HL-60 (cell line): ENCODE data around the gene TRAM2.

ENCODE experiments used
- DNase-seq, 2 experiments: peaks; one replicate each; pipeline ENCODE4 v3.0.0-alpha.2; 2010 to 2020; ENCODE audit warnings: low read depth in 1 of 2, low spot score in 1 of 2
- H3K27ac ChIP-seq: fragments of 250-450 bp; sonication (Bioruptor Pico); replicated peaks from 2 replicates; pipeline ENCODE4 v1.5.1; 2020; ENCODE audit warnings: mild to moderate bottlenecking, moderate library complexity
- H3K27me3 ChIP-seq: fragments of 250-450 bp; sonication (Bioruptor Pico); 2 replicates; pipeline ENCODE4 v1.5.1; 2021; ENCODE audit warnings: mild to moderate bottlenecking, moderate library complexity; ENCODE audit not compliant: insufficient read depth, poor library complexity, severe bottlenecking
- H3K4me3 ChIP-seq: replicated peaks from 2 replicates; pipeline ENCODE4 v1.5.1; 2011; ENCODE audit warnings: mild to moderate bottlenecking, control low read depth, low read length; ENCODE audit not compliant: insufficient read depth
- GABPA ChIP-seq: IDR thresholded peaks from 2 replicates; pipeline ENCODE4 v1.6.1; 2012; ENCODE audit warnings: low read depth
- POLR2AphosphoS5 ChIP-seq: IDR thresholded peaks from 2 replicates; pipeline ENCODE4 v1.6.1; 2012; ENCODE audit warnings: low read depth
- SPI1 ChIP-seq: IDR thresholded peaks from 2 replicates; pipeline ENCODE4 v1.6.1; 2012; ENCODE audit warnings: low read depth, mild to moderate bottlenecking, borderline replicate concordance
- TF ChIP-seq, protein P1 (sequence below): IDR thresholded peaks from 2 replicates; pipeline ENCODE4 v1.6.1; 2012; ENCODE audit warnings: low read depth; ENCODE audit not compliant: insufficient replicate concordance
- TF ChIP-seq, protein P2 (sequence below): IDR thresholded peaks from one replicate; pipeline ENCODE4 v1.5.1; 2011; ENCODE audit warnings: low read length, control low read depth, inconsistent platforms; ENCODE audit not compliant: insufficient read depth

TRAM2 gene

DNA sequence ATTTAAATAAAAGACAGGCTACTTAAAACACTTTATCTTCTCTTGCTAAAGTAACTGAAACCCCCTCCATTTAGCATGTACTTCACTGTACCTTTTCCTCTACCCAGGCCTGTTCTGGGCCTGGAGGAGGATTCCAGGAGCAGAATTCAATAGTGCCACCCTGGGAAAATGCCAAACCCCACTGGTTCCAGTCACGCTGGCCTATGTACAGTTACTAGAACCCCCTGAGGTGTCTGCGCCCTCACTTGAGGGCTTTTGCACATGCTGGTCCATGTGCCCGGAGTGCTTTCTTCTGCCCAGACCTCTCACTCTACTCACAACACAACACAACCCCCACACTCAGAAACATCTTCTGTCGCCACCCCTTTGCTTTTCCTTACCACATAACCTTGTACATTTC is 45.5 kb downstream of the TRAM2 start:
- TF ChIP-seq, protein P1, sequence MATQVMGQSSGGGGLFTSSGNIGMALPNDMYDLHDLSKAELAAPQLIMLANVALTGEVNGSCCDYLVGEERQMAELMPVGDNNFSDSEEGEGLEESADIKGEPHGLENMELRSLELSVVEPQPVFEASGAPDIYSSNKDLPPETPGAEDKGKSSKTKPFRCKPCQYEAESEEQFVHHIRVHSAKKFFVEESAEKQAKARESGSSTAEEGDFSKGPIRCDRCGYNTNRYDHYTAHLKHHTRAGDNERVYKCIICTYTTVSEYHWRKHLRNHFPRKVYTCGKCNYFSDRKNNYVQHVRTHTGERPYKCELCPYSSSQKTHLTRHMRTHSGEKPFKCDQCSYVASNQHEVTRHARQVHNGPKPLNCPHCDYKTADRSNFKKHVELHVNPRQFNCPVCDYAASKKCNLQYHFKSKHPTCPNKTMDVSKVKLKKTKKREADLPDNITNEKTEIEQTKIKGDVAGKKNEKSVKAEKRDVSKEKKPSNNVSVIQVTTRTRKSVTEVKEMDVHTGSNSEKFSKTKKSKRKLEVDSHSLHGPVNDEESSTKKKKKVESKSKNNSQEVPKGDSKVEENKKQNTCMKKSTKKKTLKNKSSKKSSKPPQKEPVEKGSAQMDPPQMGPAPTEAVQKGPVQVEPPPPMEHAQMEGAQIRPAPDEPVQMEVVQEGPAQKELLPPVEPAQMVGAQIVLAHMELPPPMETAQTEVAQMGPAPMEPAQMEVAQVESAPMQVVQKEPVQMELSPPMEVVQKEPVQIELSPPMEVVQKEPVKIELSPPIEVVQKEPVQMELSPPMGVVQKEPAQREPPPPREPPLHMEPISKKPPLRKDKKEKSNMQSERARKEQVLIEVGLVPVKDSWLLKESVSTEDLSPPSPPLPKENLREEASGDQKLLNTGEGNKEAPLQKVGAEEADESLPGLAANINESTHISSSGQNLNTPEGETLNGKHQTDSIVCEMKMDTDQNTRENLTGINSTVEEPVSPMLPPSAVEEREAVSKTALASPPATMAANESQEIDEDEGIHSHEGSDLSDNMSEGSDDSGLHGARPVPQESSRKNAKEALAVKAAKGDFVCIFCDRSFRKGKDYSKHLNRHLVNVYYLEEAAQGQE: no peak
- TF ChIP-seq SPI1 (no peak), GABPA (no peak), POLR2AphosphoS5 (no peak)
- TF ChIP-seq, protein P2, sequence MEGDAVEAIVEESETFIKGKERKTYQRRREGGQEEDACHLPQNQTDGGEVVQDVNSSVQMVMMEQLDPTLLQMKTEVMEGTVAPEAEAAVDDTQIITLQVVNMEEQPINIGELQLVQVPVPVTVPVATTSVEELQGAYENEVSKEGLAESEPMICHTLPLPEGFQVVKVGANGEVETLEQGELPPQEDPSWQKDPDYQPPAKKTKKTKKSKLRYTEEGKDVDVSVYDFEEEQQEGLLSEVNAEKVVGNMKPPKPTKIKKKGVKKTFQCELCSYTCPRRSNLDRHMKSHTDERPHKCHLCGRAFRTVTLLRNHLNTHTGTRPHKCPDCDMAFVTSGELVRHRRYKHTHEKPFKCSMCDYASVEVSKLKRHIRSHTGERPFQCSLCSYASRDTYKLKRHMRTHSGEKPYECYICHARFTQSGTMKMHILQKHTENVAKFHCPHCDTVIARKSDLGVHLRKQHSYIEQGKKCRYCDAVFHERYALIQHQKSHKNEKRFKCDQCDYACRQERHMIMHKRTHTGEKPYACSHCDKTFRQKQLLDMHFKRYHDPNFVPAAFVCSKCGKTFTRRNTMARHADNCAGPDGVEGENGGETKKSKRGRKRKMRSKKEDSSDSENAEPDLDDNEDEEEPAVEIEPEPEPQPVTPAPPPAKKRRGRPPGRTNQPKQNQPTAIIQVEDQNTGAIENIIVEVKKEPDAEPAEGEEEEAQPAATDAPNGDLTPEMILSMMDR: no peak
- H3K27me3 ChIP-seq: no peaks in the 10 kb centered on the region
- no peak overlapping the region for H3K4me3 ChIP-seq
- no peak overlapping the region for H3K27ac ChIP-seq
- DNase-seq: no peak

DNA sequence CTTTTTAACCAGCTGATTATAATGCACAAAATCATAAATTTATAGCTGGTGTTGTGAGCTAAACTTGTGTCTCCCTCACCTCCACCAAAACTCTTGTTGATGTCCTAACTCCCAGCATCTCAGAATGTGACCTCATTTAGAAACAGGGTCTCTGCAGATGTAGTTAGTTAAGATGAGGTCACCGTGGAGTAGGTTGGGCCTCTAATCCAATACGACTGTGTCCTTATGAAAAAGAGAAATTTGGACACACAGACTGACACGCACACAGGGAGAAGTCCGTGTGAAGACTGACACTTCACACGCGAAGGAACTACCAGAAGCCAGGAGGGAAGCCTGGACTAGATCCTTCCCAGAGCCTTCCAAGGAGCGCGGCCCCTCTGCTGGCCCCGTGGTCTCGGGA is 46.5 kb downstream of the TRAM2 start:
- no peak for DNase-seq
- TF ChIP-seq GABPA: no peak
- TF ChIP-seq POLR2AphosphoS5: no peak
- TF ChIP-seq SPI1: no peak
- TF ChIP-seq, protein P2: no peak
- TF ChIP-seq, protein P1: no peak
- Histone ChIP-seq H3K4me3 (no peak overlapping the region), H3K27ac (no peak overlapping the region), H3K27me3 (no peaks in the 10 kb centered on the region)

DNA sequence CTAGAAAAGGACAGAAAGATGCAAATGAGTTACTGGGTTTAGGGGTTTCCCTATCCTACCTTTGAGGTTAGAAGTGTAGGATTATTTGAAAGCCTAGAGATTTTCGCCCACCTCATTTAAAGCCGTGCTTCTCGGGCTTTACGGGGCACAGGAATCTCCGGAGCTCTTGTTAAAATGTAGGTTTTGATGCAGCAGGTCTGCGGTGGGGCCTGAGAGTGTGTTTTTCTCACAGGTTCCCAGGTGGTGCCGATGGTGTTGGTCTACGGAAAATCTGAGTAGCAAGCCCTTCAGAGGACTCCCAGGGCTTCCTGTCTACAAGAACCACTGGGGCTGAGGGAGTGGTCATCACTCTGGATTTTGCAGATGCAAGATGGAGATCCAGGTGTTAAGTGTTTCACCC is 47.5 kb downstream of the TRAM2 start:
- no peak overlapping the region for H3K27ac ChIP-seq
- DNase-seq: no peak
- no peak overlapping the region for H3K4me3 ChIP-seq
- H3K27me3 ChIP-seq: no peaks in the 10 kb centered on the region
- TF ChIP-seq, protein P2: no peak
- TF ChIP-seq, protein P1: no peak
- no peak for TF ChIP-seq SPI1
- no peak for TF ChIP-seq GABPA
- TF ChIP-seq POLR2AphosphoS5: no peak
